WI38 (cell line): ENCODE results near the gene TMEM94.

Experiments
- H3K4me3 ChIP-seq: 2 replicates; pipeline ENCODE4 v1.5.1; 2011; ENCODE audit warnings: low read depth, mild to moderate bottlenecking, control low read depth, low read length
- TF ChIP-seq, protein P1 (sequence below): IDR thresholded peaks from 2 replicates; pipeline ENCODE4 v1.5.1; 2012; ENCODE audit warnings: low read depth, mild to moderate bottlenecking, control low read depth, low read length

The TMEM94 gene

DNA sequence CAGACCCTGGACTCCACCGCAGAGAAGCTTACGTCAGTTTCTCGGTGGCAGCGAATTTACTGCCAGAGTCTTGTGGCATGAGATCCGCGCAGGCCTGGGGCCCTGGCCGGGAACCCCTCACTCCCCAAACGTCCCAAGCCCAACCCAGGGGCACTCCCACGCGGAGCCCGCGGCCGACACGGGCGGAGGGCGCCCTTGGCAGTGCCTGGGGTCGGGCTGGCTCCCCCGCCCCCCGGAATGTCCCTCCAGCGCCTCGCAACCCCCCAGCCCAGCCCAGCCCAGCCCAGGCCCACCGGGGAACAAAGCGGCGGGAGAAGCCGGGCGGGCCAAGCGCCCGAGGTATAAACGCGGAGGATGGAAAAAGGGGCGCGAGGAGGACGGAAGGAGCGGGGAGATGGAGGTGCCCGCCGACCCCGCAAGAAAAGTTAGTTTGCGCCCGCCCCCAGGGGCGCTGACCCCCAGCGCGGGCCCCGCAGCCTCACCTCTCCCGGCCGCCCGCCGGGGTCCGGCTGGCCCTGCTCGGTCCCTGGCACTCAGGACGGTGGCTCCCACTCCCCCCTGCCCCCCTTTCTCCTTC, 58.6 kb downstream of the TMEM94 start:
- H3K4me3 ChIP-seq: peak overlapping the region; percentile 80
- TF ChIP-seq, protein P1, sequence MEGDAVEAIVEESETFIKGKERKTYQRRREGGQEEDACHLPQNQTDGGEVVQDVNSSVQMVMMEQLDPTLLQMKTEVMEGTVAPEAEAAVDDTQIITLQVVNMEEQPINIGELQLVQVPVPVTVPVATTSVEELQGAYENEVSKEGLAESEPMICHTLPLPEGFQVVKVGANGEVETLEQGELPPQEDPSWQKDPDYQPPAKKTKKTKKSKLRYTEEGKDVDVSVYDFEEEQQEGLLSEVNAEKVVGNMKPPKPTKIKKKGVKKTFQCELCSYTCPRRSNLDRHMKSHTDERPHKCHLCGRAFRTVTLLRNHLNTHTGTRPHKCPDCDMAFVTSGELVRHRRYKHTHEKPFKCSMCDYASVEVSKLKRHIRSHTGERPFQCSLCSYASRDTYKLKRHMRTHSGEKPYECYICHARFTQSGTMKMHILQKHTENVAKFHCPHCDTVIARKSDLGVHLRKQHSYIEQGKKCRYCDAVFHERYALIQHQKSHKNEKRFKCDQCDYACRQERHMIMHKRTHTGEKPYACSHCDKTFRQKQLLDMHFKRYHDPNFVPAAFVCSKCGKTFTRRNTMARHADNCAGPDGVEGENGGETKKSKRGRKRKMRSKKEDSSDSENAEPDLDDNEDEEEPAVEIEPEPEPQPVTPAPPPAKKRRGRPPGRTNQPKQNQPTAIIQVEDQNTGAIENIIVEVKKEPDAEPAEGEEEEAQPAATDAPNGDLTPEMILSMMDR: no peak

GRCh38 chr17:75515496-75516254, 59.2 kb downstream of the TMEM94 start, which contains the start of gene CASKIN2:
Gene CASKIN2 (minus strand): TSS chr17:75515537. CDS start chr17:75513804, 1,733 bp downstream.
- H3K4me3 ChIP-seq: peak within 1 kb of the TSS; percentile 80
- TF ChIP-seq, protein P1: peak; percentile 96

- peak within 1 kb of the TSS; percentile 80 for H3K4me3 ChIP-seq
- TF ChIP-seq, protein P1: no peak
These were observed 59.8 kb downstream of the TMEM94 start, which contains the start of gene TSEN54 for GRCh38 chr17:75516255-75516618. Gene TSEN54 (plus strand): TSS chr17:75516528. CDS start chr17:75516561, 33 bp downstream.

- H3K4me3 ChIP-seq: peak overlapping the region; percentile 77
- TF ChIP-seq, protein P1: no peak
These were observed 60.3 kb downstream of the TMEM94 start for GRCh38 chr17:75516619-75517296.

DNA sequence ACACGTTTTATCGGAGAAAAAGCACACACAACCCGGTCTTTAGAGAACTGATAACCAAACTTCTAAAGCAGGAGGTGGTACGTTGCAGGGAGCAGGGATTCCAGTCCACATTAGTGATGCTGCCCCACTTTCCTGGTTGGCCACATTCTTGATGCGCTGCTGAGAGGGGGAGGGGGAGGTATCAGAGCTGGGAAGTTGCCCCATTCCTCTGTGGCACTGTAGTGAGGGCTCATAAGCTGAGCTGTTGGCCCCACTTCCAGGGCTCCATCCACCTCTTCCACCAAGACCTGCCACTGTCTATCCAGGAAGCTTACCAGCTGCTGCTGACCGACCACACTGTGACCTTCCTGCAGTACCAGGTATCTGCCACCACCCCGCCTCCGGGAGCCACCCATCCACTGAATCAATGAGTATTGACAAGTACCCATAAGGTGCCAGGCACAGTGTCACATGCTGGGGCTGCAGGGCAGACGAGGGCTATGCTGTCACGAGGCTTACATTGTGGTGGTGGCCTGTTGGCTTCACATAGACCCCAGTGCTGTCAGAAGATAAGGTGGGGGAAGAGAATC, 60.9 kb downstream of the TMEM94 start:
- TF ChIP-seq, protein P1: no peak
- H3K4me3 ChIP-seq: peak overlapping the region; percentile 77

GRCh38 chr17:75518201-75518600, 61.8 kb downstream of the TMEM94 start:
- no peak overlapping the region for H3K4me3 ChIP-seq

More at GRCh38 chr17:75518201-75518600, 61.8 kb downstream of the TMEM94 start:
- TF ChIP-seq, protein P1: no peak
